IMR-90 (cell line): ENCODE measurements around the gene PARD3. TPM values are rescaled to one million over a fixed set of nuclear protein-coding genes. Genes with fewer than 3 reads are reported as not detected.

Source experiments
- ATAC-seq: fragments of 200-7000 bp; cut with Tn5 transposase; 2 replicates; pipeline ENCODE4 v1.9.1; 2020; ENCODE audit warnings: low read depth, mild to moderate bottlenecking, moderate library complexity
- BruUV-seq: library from RNA; stranded (reverse); fragments of 400-500 nt; replicated peaks from 2 replicates; lab custom pipeline; 2021; lab: Mats Ljungman, UMichigan
- CTCF ChIA-PET: fragments of 300-600 bp; formaldehyde crosslinking; extraction: SDS; loops from one replicate; lab custom pipeline; 2021; ENCODE audit warnings: antibody characterized with exemption; lab: Yijun Ruan, JAX
- POLR2A ChIA-PET: fragments of 300-600 bp; sonication (Branson Sonifier 250); formaldehyde crosslinking; loops from one replicate; lab custom pipeline; 2022; ENCODE audit warnings: antibody characterized with exemption; ENCODE audit not compliant: unreplicated experiment; lab: Charles Lee
- DNase-seq: peaks from one replicate; pipeline ENCODE4 v3.0.0; 2013
- H2AFZ ChIP-seq: replicated peaks from 2 replicates; pipeline ENCODE3; 2013; ENCODE audit warnings: low read length, mild to moderate bottlenecking; ENCODE audit not compliant: poor library complexity
- H2AK5ac ChIP-seq: 2 replicates; pipeline ENCODE4 v1.6.1; 2013; ENCODE audit warnings: low read depth, low read length, inconsistent platforms
- H2AK9ac ChIP-seq: replicated peaks from 2 replicates; pipeline ENCODE3; 2013; ENCODE audit warnings: mild to moderate bottlenecking, low read depth, low read length, moderate library complexity; ENCODE audit not compliant: poor library complexity
- H2BK120ac ChIP-seq: 2 replicates; pipeline ENCODE4 v1.6.1; 2013; ENCODE audit warnings: low read depth, low read length, inconsistent platforms
- H2BK15ac ChIP-seq: 3 replicates; pipeline ENCODE4 v1.6.1; 2013; ENCODE audit warnings: low read depth, low read length, inconsistent platforms
- H2BK20ac ChIP-seq: 2 replicates; pipeline ENCODE4 v1.6.1; 2013; ENCODE audit warnings: low read depth, mild to moderate bottlenecking, inconsistent platforms, low read length, moderate library complexity
- H2BK5ac ChIP-seq: 2 replicates; pipeline ENCODE4 v1.6.1; 2013; ENCODE audit warnings: mild to moderate bottlenecking, low read depth, low read length, inconsistent platforms; ENCODE audit not compliant: poor library complexity, severe bottlenecking
- H3K14ac ChIP-seq: replicated peaks from 2 replicates; pipeline ENCODE4 v1.6.1; 2013; ENCODE audit warnings: low read depth, low read length, inconsistent platforms
- H3K18ac ChIP-seq: 2 replicates; pipeline ENCODE4 v1.6.1; 2013; ENCODE audit warnings: low read depth, low read length, control low read depth
- H3K23ac ChIP-seq: 2 replicates; pipeline ENCODE4 v1.6.1; 2013; ENCODE audit warnings: low read depth, low read length, inconsistent platforms
- H3K27ac ChIP-seq: 2 replicates; pipeline ENCODE4 v1.5.1; 2013; ENCODE audit warnings: mild to moderate bottlenecking, control low read depth, low read length; ENCODE audit not compliant: insufficient read depth
- H3K27me3 ChIP-seq: 2 replicates; pipeline ENCODE4 v1.6.1; 2013; ENCODE audit warnings: low read length; ENCODE audit not compliant: control insufficient read depth, insufficient read depth
- H3K36me3 ChIP-seq: 2 replicates; pipeline ENCODE4 v1.6.1; 2013; ENCODE audit warnings: low read length, mixed read lengths; ENCODE audit not compliant: control insufficient read depth, insufficient read depth
- H3K4ac ChIP-seq: 2 replicates; pipeline ENCODE4 v1.6.1; 2013; ENCODE audit warnings: low read depth, low read length, inconsistent platforms
- H3K4me1 ChIP-seq: 2 replicates; pipeline ENCODE4 v1.6.1; 2013; ENCODE audit warnings: low read length, mixed read lengths; ENCODE audit not compliant: control insufficient read depth, insufficient read depth
- H3K4me2 ChIP-seq: 2 replicates; pipeline ENCODE4 v1.6.1; 2013; ENCODE audit warnings: low read depth, mild to moderate bottlenecking, control low read depth, low read length, moderate library complexity
- H3K4me3 ChIP-seq: 2 replicates; pipeline ENCODE4 v1.5.1; 2013; ENCODE audit warnings: low read depth, mild to moderate bottlenecking, control low read depth, low read length, moderate library complexity; ENCODE audit not compliant: insufficient read depth
- H3K56ac ChIP-seq: 2 replicates; pipeline ENCODE4 v1.6.1; 2013; ENCODE audit warnings: low read length, inconsistent platforms; ENCODE audit not compliant: insufficient read depth; ENCODE audit errors: extremely low read depth
- H3K79me1 ChIP-seq, 2 experiments: 2 replicates each; pipeline ENCODE4 v1.6.1; 2013; ENCODE audit warnings: low read length in 2 of 2, inconsistent platforms in 1 of 2, low read depth in 1 of 2
- H3K9ac ChIP-seq: 2 replicates; pipeline ENCODE4 v1.6.1; 2013; ENCODE audit warnings: low read depth, low read length, control low read depth
- H3K9me1 ChIP-seq: 2 replicates; pipeline ENCODE4 v1.6.1; 2013; ENCODE audit warnings: low read length, inconsistent platforms; ENCODE audit not compliant: insufficient read depth
- H3K9me3 ChIP-seq: 2 replicates; pipeline ENCODE4 v1.6.1; 2013; ENCODE audit warnings: low read length; ENCODE audit not compliant: control insufficient read depth, insufficient read depth
- H4K20me1 ChIP-seq: 2 replicates; pipeline ENCODE4 v1.6.1; 2013; ENCODE audit warnings: low read length, inconsistent platforms; ENCODE audit not compliant: insufficient read depth
- H4K5ac ChIP-seq: 2 replicates; pipeline ENCODE4 v1.6.1; 2013; ENCODE audit warnings: mild to moderate bottlenecking, low read depth, low read length, control low read depth
- H4K8ac ChIP-seq, 2 experiments: 2 replicates each; pipeline ENCODE4 v1.6.1; 2013; ENCODE audit warnings: low read depth in 2 of 2, low read length in 2 of 2, control low read depth in 1 of 2, inconsistent platforms in 1 of 2
- H4K91ac ChIP-seq: 2 replicates; pipeline ENCODE4 v1.6.1; 2013; ENCODE audit warnings: low read depth, low read length, inconsistent platforms; ENCODE audit not compliant: insufficient read depth
- CHD1 ChIP-seq: IDR thresholded peaks from 2 replicates; pipeline ENCODE4 v1.6.1; 2012; ENCODE audit warnings: low read depth, low read length, improper control_type of control experiment
- MAFK ChIP-seq: IDR thresholded peaks from 2 replicates; pipeline ENCODE4 v1.6.1; 2012; ENCODE audit warnings: low read depth, low read length, improper control_type of control experiment
- POLR2A ChIP-seq: IDR thresholded peaks from 2 replicates; pipeline ENCODE4 v1.6.1; 2012; ENCODE audit warnings: mild to moderate bottlenecking, low read depth, low read length
- RAD21 ChIP-seq: IDR thresholded peaks from 2 replicates; pipeline ENCODE4 v1.6.1; 2012; ENCODE audit warnings: low read length, improper control_type of control experiment
- SMC3 ChIP-seq: fragments of 150-350 bp; IDR thresholded peaks from 2 replicates; pipeline ENCODE4 v1.6.1; 2016; ENCODE audit warnings: low read depth, mild to moderate bottlenecking, antibody characterized with exemption, low read length, moderate library complexity
- WGBS, 2 experiments: methylation state at CpG; one replicate each; pipeline versions ENCODE4 v1.1.5 to v1.1.7; 2013; ENCODE audit warnings: missing lambda C conversion rate in 2 of 2; ENCODE audit not compliant: insufficient read length in 1 of 2; ENCODE audit errors: extremely low coverage in 2 of 2; 5-methylcytosine and 5-hydroxymethylcytosine counted together
- dilution Hi-C: fragments of 300-500 bp; cut with HindIII; formaldehyde crosslinking; loops from one replicate; pipeline ENCODE4 v1.14.3; 2018; ENCODE audit warnings: low sequenced_read_pairs; ENCODE audit not compliant: unreplicated experiment
- in situ Hi-C: fragments of 300-500 bp; cut with MboI; formaldehyde crosslinking; loops from 3 replicates; pipeline ENCODE4 v1.14.3; 2019; ENCODE audit warnings: low sequenced_read_pairs, inconsistent platforms, mixed read lengths
- intact Hi-C: fragments of 100-400 bp; cut with micrococcal nuclease; formaldehyde crosslinking; loops from 2 replicates; pipeline ENCODE4 v1.10.0; 2022
- polyA plus RNA-seq, 3 experiments: library from polyadenylated mRNA; depleted of rRNA; stranded (reverse); fragments of >200 nt; gene quantifications; 2 replicates each; pipeline ENCODE4 v1.2.3, GENCODE V29; 2012; ENCODE audit warnings: low replicate concordance in 1 of 3
- total RNA-seq: library from RNA; depleted of rRNA; stranded (reverse); fragments of >200 nt; gene quantifications from 2 replicates; pipeline ENCODE4 v1.2.3, GENCODE V29; 2012

Gene PARD3
- total and polyA plus RNA-seq, 2 of the 4 experiments (the other 2 are of a cell fraction) = 14.6 to 37.5 TPM

- Histone ChIP-seq H3K23ac (peak overlapping the region; percentile 82), H3K79me1 (peaks cover 19 to 25% of the 10 kb centered on the region in 2 experiments), H3K14ac (no peak overlapping the region), H3K9me3 (no peaks in the 10 kb centered on the region), H3K18ac (no peak overlapping the region), H3K27ac (no peak overlapping the region), H3K4me2 (peak overlapping the region; percentile 79), H4K20me1 (peaks cover 24% of the 10 kb centered on the region), H2AK5ac (no peak overlapping the region), H3K4me1 (peaks cover 4% of the 10 kb centered on the region), H3K27me3 (peaks cover 2% of the 10 kb centered on the region; the same call in 1 of the 2 replicates), H2AK9ac (no peak overlapping the region), H2AFZ (peak overlapping the region; percentile 64), H3K4me3 (peak overlapping the region; percentile 98; the same call in 1 of the 2 replicates), H4K91ac (no peak overlapping the region), H2BK15ac (no peak overlapping the region), H3K9me1 (peaks cover 6% of the 10 kb centered on the region), H3K4ac (no peak overlapping the region), H2BK120ac (no peak overlapping the region), H2BK5ac (no peak overlapping the region), H3K9ac (no peak overlapping the region), H4K8ac (no peak overlapping the region), H4K5ac (no peak overlapping the region), H2BK20ac (no peak overlapping the region), H3K36me3 (no peaks in the 10 kb centered on the region), H3K56ac (no peak overlapping the region)
- ChIA-PET CTCF (interaction anchor here (1.7 kb wide), 1 partner anchor 93 kb away, joined by 5 read pairs; no protein-coding TSS in a partner anchor), POLR2A (interaction anchor here (0.6 kb wide), 1 partner anchor 141 kb away, joined by 3 read pairs; no protein-coding TSS in a partner anchor)
- 12% methylated on average over 7 of the region's 10 CpGs; no CpG with 5 or more reads in 1 of the 2 experiments for WGBS, 2 experiments
- BruUV-seq = no TSS peak
- in situ Hi-C loops = no loop called here
- ATAC-seq (no peak), DNase-seq (peak; percentile 30)
- intact Hi-C loops = loop anchor here (10.0 kb wide), 1 partner anchor 208 kb away; no protein-coding TSS in a partner anchor
- no peak for TF ChIP-seq CHD1
- TF ChIP-seq RAD21 = no peak
- TF ChIP-seq POLR2A = no peak
- TF ChIP-seq SMC3 = no peak
- TF ChIP-seq MAFK = no peak
- dilution Hi-C loops = no loop called here
These were observed 1.5 kb upstream of the PARD3 start for GRCh38 chr10:34816501-34817002.
